ENCODE data around the gene PXDN. TPM values are rescaled to one million over a fixed set of nuclear protein-coding genes. Genes with fewer than 3 reads are reported as not detected.
A peak's percentile ranks its signal among the peaks of the same experiment; 100 is the strongest.

PXDN gene
- total and polyA plus RNA-seq, 11 donors = 5.9 to 83.7 (median 28.2) TPM

GRCh38 chr2:1770566-1771380 is 26.5 kb upstream of the PXDN start:
- intact Hi-C loops (cut with DNase I) = no loop called here
- WGBS, 4 donors = 91 to 92% (median 92%) methylated on average over 20 to 23 of the region's 23 CpGs

GRCh38 chr2:1769703-1770422 is 25.5 kb upstream of the PXDN start:
- H3K9me3 ChIP-seq = no peaks in the 10 kb centered on the region
- H3K4me3 ChIP-seq = no peak overlapping the region
- TF ChIP-seq POLR2A (IDR thresholded peaks at IDR 0.05) = no peak
- peak; percentile 46 to 82 (median 72) for TF ChIP-seq CTCF (IDR thresholded peaks at IDR 0.05)
- WGBS, 4 donors = 49 to 57% (median 53%) methylated on average over 13 of the region's 13 CpGs
- no peaks in the 10 kb centered on the region for H3K36me3 ChIP-seq
- intact Hi-C loops (cut with DNase I) = no loop called here
- no peaks in the 10 kb centered on the region for H3K27me3 ChIP-seq
- ATAC-seq (peak in 3 of 4 donors; percentile 41 to 72 (median 69)), DNase-seq (peak in 4 of 5 donors; percentile 37 to 58 (median 50))
- no peak overlapping the region for H3K27ac ChIP-seq
- no peaks in the 10 kb centered on the region for H3K4me1 ChIP-seq

More at GRCh38 chr2:1770566-1771380, 26.5 kb upstream of the PXDN start:
- no peak overlapping the region for H3K4me3 ChIP-seq
- no peak overlapping the region for H3K27ac ChIP-seq
- ATAC-seq (no peak), DNase-seq (no peak)
- no peaks in the 10 kb centered on the region for H3K9me3 ChIP-seq
- H3K4me1 ChIP-seq = no peaks in the 10 kb centered on the region
- no peaks in the 10 kb centered on the region for H3K27me3 ChIP-seq
- TF ChIP-seq CTCF (IDR thresholded peaks at IDR 0.05) (no peak), POLR2A (IDR thresholded peaks at IDR 0.05) (no peak)
- no peaks in the 10 kb centered on the region for H3K36me3 ChIP-seq

- ATAC-seq (no peak), DNase-seq (no peak)
- intact Hi-C loops (cut with DNase I) = no loop called here
- Histone ChIP-seq H3K27me3 (no peaks in the 10 kb centered on the region), H3K27ac (no peak overlapping the region), H3K4me3 (no peak overlapping the region), H3K4me1 (no peaks in the 10 kb centered on the region), H3K9me3 (no peaks in the 10 kb centered on the region), H3K36me3 (no peaks in the 10 kb centered on the region)
- TF ChIP-seq CTCF (IDR thresholded peaks at IDR 0.05) = no peak
- TF ChIP-seq POLR2A (IDR thresholded peaks at IDR 0.05) = no peak
- 93 to 97% (median 95%) methylated on average over 23 of the region's 23 CpGs for WGBS, 4 donors
These were observed 23.8 kb upstream of the PXDN start for GRCh38 chr2:1767939-1768691.

All from heart left ventricle (tissue), 16 donors.